Kidney tubule cell (primary cell): ENCODE measurements around the gene C2orf74.
"Not testable (repeated sequence)": the region's sequence is repeated elsewhere in the genome, so short reads cannot be mapped to it uniquely, and the experiment has no call there.

Experiments used
- DNase-seq: peaks from one replicate; pipeline ENCODE4 v3.0.0-alpha.2; 2018; ENCODE audit warnings: low spot score

Gene C2orf74

DNA sequence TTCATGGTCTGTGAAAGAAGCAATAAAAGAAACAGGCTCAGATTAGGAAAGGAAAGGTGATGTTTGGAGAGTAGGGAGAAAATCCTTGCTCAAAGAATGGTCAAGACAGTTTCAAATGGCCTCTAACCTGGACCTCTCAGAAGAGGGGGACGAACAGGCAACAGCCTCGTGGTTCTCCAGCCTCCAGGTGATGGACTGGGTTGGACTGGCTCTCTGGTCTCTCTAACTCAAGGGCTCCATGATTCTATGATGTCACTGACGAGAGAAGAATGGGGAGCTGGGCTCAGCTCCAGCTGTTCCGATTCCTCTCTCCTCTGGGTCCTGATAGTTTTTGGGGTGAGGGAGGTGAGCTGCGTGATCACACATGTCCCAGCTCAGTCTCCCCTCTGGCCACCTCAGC is at the start of gene C2orf74:
TSS of gene C2orf74 (plus strand) at position 301 of the 400 bp plus-strand sequence. CDS start 327 bp downstream, outside the sequence.
- no peak for DNase-seq

DNA sequence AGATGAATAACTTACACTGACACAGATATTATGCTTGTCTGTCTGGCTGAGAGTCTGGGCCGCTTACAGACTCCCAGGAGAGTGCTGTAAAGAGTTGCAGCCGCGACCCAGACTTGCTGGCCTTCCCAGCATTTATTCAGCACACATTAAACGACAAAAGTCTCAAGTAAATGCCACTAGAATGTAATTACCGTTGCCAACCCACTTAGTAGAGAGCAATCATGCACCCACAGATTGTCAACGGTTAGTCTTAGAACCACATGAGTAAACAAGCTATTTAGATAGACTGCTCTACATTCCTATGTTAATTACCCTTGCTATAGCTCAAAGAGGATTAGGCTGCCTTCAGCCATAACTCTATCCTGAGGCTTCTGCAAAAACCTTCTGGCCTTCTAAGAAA is 47.8 kb upstream of the C2orf74 start:
- DNase-seq = no peak

DNA sequence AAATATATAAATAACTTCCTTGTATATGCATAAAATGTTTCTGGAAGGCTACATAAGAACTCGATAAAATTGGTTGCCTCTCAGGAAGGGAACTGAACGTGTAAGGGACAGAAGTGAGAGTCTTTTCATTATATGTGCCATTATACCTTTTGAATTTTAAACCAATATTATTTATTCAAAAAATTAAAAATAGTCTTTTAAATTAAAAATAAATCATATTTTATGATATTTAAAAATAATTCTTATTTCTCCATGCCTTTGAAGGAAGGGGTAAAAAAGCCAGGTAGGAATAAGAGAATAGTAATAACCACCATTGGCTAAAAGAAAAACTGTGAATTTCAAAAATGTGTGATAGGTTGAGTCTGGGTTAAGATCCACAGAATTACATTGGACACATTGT is 45.7 kb upstream of the C2orf74 start:
- no peak for DNase-seq

DNA sequence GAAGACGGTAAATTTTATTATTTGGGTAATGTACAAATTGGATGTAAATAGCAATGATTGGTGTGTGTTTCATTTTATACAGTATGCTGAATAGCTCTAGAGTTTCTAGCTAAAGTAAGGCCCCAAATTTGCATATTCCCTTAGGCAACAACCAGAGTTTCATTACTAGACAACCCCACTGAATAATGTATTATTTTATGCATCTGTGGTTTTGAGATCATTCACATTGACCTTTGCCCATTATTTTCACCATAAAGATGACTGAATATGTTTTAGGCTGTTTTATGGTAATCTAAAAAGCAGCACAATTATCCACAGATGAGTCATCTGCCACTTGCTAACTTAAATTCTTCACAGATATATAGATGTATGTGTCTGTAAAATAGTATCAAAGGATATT is 44.5 kb upstream of the C2orf74 start:
- no peak for DNase-seq

DNA sequence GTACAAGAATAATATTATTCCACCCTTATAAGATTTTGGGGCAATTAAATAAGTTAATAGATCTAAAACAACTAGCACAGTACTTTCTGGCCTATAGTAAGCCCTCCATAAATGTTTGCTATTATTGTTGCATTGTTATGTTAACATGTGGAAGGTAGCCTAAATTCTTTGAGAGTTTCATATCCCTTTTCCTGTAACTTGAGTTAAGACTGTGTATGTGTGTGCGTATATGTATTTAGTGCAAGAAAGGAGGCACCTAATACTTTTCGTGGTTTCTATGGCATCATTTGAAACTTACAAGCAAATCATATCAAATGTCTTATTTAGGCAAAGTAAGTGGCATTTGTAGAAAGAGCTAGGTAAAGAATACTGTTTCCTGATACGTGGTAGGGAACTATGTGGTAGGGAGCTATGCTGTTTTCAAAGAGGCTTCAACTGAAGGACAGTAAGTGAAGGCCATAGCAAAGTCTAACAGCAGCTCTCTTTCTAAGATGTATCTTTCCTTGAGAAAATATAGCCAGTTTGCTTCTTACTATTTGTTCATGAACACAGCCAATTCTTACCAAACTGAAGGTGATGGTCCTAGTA is 36.8 kb upstream of the C2orf74 start:
- DNase-seq = no peak

DNA sequence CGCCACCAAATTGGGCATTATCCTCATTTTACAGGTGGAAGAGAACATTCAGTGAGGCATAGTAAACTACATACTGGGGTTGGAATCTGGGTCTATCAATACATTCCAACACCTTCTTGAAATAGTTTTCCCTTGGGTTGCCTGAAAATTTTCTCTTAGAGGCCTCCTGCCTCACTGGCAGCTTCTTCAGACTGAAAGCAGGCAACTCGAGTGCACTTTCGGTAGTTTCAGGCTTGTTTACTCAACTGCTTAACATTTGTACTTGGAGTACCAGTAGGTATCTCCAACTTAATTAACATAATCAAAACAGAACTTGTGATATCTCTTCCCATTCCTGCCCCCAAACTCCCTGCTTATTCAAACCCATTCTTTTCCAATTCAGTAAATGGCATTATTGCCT is 36.2 kb upstream of the C2orf74 start:
- no peak for DNase-seq

DNA sequence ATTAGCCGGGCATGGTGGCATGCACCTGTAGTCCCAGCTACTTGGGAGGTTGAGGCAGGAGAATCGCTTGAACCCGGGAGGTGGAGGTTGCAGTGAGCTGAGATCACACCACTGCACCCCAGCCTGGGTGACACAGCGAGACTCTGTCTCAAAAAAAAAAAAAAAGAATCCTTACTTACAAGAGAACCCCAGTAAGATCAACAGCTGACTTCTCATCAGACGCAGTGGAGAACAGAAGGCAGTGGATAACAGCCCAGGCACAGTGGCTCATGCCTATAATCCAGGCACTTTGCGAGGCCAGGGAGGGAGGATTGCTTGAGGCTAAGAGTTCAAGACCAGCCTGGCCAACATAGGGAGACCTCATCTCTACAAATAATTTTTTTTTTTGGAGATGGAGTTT is 33.9 kb upstream of the C2orf74 start:
- DNase-seq = not testable (repeated sequence)

DNA sequence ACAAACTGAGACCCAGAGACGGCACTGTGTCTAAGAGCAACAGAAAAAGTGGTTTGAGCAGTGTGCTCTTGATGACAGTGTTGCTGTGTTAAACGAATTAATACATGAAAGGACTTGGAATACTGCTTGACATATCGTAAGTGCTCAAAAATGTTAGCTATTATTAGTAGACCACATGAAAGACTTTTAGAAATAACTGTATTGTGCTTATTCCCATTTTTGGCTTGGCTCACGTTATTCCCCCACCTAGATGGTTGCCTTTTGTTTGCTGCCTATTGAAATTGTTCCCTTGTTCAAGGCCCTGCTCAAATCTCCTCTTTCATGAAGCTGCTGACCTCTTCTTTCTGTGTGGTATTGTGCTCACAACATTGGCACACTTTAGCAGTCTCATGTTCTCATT is 27.8 kb upstream of the C2orf74 start:
- no peak for DNase-seq

DNA sequence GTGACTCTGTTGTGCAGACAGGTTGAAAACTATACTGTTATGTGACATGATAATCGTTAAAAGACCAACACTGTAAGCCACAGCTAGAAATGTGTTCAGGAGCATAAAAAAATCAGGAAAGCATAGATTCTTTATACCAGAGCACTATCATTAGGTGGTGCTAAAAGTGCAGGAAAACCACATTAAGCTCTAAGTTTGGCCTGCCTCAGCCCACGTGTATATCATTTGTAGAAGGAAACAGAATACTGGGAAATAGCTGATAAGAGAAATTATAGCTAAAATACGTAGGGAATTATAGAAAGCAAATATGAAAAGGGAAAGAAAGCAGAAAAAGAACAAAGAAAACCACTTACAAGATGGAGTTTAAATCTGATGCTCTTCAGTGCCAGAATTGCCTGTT is 26.5 kb upstream of the C2orf74 start:
- peak; percentile 17 for DNase-seq

DNA sequence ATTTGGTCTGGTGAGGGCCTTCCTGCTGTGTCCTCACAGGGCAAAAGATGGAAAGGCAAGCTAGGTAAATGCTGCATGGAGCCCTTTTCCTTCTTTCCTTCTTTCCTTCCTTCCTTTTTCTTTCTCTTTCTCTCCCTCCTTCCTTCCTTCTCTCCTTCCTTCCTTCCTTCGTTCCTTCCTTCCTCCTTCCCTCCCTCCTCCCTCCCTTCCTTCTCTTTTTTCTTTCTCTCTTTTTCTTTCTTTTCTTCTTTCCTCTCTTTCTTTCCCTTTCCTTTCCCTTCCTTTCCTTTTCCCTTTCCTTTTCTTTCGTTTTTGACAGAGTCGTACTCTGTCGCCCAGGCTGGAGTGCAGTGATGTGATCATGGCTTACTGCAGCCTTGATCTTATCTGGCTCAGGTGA is 23.1 kb upstream of the C2orf74 start:
- no peak for DNase-seq

DNA sequence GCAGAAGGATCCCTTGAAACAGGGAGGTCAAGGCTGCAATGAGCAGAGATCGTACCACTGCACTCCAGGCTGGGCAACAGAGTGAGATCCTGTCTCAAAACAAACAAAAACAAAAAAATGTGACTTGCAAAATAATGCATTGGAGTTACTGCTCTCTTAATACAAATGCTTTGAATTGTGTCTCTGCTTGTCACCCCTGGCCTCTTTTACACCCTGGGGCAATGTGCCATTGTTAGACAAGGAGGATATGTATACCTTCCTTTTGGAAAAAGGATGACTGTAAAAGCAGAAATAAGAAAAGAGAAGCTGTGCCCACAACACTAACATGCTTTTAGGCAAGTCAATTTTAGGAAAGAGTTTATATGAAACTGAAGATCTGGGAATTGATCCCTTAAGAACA is 20.8 kb upstream of the C2orf74 start:
- no peak for DNase-seq

DNA sequence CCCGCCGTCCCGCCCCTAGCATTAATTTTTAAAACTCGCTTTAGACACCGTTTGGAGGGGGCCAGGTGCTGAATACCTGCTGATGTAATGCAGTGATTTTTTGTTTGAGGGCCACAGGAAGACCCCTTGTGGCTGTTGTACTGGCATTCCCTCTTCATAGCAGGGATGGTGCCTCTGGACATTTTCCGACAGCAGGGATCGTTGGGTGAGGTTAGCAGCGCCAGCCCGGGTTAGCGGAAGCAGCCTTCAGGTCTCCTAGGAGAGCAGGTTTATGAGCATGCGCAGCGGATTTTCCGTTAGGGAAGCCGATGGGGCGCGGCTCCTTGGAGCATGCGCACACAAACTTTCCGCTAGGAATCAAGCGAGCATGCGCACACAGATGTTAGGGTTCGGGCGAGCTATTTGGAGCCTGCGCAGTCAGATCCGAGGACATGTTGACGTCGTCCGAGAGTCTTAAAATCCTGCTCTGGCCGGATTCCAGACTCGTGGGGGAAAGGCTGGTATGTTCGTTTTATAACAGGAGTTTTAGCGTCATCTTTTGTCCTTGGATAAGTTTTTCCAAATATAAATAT is 17.2 kb upstream of the C2orf74 start:
- peak; percentile 98 for DNase-seq

DNA sequence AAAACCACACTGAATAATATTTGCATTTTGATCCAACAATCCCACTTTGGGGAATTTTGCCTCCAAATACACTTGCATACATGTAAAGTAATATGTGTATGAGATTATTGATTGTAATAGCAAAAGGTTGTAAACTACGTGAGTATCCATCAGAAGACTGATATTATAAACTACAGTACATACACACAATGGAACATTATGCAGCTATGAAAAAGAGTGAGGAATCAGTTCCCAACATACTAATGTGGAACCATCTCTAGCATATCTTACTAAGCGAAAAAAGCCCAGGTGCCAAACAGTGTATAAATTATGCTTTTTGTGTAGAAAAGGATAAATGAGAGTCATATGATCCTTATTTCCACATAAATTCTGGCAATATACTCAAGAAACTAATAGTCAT is 16.0 kb upstream of the C2orf74 start:
- DNase-seq = no peak

DNA sequence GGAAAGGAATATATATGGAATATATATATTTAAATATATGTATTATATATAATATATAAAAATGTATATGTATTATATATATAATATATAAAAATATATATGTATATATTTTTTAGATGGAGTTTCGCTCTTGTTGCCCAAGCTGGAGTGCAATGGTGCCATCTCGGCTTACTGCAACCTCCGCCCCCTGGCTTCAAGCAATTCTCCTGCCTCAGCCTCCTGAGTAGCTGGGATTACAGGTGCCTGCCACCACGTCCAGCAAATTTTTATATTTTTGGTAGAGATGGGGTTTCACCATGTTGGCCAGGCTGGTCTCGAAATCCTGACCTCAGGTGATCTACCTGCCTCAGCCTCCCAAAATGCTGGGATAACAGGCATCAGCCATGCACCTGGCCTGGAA is 13.9 kb upstream of the C2orf74 start:
- not testable (repeated sequence) for DNase-seq

DNA sequence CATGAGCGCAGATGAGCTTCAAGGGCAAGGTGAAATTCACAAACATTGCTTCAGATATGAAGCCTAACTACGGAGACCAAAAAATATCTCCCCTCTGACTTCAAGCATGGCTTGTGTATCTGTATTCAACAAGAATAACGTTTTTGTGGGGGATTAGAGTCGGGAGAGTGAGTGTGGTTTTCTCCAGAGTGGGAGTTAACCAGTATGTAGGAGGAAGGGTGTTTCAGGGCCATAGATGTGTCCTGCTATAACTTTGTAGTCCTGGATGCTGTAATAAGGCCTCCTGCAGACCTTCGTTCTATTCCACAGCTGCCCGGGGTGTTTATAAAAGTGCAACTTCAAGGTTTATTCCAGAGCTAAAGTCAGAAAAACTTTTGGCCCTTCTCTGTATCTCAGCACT is 12.9 kb upstream of the C2orf74 start:
- no peak for DNase-seq

DNA sequence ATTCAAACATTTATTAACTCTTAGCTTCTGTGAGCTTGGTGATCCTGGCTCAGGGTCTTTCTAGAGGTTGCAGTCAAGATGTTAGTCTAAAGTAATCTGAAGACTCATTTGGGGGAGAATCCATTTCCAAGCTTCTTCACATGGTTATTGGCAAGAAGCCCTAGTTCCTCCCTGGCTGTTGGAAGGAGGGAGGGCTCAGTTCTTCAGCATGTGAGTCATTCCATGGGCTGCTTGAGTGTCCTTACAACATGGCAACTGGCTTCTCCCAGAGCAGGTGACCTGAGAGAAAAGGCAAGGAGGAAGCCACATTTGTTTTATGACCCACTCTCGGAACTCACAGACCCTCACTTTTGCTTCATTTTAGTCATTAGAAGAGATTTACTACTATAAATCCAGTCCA is 10.6 kb upstream of the C2orf74 start:
- DNase-seq = peak; percentile 23

DNA sequence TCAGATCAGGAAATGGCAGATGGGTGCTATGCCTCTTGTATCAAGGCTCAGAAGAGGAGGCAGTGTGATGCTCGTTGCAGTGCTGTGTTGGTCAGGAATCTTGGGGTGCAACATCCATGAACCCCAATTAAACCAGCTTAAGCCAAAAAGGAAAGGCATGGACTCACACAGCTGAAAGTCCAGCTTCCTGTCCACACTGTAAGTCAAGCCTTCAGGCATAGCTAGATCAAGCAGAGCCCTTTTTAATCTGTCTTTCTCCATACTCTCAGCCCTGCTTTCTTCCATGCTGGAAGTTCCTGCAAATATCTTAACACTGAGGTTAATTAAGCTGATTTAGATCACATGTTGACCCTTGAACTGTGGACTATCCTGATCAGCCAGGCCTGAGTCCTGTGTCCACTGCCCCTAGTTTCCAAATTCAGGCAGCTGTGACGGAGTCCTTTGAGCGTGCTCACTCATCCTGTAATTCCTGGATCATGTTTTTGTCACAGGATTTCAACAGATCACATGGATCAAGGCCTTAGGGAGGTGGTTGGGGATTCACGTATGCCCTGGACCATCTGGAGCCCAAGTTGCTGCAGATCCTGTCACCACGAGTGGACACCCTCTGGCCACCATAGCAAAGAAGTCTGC is 4.5 kb upstream of the C2orf74 start:
- no peak for DNase-seq

DNA sequence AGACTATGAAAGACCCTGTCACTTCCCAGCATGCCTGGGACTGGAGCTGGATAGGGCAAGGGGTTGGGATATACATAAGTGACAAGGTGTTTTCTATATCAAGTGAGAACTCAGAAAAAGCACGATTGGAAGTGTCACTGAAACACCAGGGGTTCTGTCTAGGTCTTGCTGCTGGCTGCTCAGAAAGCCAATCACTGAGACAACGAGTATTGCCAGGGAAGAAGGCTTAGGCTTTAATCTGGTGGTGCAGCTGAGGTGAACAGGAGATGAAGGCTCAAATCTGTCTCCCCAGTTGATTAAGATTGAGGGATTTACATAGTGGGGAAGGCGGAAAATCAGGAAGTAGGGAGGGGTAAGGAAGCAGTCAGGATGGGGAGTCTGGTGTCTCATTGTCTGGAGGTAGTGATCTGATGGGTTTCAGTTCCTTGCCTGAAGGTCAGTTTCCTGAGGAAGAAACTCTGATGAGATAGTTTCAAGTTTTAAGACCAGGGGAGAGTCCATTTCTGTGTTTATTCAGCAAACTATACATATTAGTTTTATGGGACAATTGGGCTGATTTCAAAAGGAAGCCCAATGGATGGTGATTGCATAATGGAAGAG is 3.5 kb upstream of the C2orf74 start:
- no peak for DNase-seq

DNA sequence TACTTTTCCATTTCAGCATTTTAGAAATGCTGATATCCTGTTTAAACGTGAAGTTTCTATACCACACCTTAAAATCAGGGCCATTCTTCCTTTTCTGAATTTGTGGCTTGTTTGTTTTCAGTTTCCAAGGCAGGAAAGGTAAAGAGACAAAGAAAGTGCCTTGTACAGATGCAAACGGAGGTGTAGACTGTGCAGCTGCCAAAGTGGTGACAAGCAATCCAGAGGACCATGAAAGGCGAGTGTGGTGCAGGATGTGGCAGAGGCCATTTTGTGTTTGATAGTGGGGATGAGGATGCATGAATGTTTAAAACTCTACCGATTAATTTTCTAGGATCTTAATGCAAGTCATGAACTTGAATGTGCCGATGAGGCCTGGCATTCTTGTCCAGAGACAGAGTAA is 733 bp downstream of the C2orf74 start:
- no peak for DNase-seq

DNA sequence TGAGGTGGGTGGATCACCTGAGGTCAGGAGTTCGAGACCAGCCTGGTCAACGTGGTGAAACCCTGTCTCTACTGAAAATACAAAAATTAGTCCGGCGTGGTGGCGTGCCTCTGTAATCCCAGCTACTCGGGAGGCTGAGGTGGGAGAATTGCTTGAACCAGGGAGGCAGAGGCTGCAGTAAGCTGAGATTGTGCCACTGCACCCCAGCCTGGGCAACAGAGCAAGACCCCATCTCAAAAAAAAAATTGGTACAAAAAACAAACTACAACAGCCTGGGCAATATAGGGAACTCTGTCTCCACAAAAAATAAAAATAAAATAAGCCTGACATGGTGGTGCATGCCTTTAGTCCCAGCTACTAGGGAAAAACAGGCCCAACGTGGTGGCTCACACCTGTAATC is 3.1 kb downstream of the C2orf74 start:
- DNase-seq = not testable (repeated sequence)

DNA sequence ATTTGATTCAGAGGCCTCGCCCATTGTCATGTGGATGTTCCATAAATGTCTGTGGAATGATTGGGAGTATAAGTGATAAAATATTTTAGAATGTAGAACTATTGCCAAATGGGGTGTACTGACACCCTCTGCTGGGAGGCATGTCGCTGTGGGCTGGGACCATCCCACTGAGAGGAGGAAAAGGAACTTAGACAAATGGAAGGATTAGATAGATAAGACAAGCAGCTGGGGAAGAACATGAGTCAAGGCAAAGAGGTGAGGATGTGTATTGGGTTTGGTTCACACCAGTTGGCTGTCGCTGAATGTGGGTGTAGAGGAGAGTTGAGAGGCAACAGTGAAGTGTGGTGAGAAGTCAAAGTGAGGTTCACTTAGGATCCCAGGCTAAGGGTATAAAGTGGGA is 4.0 kb downstream of the C2orf74 start:
- DNase-seq = no peak

DNA sequence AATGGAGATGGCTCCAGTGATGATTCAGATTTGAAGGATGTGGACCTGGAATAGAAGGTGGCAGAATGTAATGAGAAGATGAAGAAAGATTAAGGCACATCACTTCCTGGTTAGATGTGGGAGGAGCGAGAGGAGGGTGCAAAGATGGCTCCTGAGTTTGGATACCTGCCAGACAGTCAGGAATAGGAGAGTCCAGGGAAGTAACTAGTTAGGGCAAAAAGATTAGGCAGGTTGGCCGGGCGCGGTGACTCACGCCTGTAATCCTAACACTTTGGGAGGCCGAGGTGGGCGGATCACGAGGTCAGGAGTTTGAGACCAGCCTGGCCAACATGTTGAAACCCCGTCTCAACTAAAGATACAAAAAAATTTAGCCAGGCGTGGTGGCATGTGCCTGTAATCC is 5.6 kb downstream of the C2orf74 start:
- peak; percentile 28 for DNase-seq

DNA sequence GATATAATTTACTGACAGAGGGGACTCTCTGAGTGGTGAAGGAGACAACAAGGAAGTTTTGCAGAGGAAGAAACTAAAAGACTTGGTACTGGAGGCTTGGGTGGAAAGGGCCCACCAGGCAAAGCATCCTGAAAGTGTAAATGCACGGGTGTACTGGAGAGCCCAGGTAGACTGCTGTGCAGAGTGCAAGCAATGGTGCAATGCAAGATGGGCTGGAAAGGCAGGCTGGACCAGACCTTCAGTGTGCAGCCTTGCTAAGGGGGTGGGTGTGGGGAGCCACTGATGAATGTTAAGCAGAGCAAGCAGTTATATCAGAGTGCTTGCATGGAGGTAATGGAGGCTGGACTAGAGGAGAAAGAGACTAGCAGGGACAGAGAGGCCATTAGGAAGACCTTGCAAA is 10.7 kb downstream of the C2orf74 start:
- DNase-seq = no peak

DNA sequence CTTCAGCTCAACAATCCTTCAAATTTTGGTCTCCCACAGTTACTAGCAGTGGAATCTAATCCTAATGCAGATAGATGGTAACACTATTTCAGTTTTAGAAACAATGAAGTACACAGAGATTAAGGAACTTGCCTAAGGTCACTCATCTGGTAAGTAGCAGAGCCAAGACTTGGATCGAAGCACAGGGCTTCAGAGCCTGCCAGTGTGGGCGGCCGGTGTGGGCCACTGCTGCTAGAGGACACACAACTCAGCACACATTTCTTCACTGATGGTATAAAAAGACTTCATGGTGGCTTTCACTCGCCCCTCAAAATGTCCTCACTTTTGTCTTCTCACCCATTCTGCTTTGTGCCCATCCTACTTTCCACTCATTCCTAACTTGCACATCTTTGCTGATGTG is 11.1 kb downstream of the C2orf74 start:
- DNase-seq = no peak
